GM19238 (cell line): ENCODE measurements around the gene SAMM50.
"Not testable (repeated sequence)": the region's sequence is repeated elsewhere in the genome, so short reads cannot be mapped to it uniquely, and the experiment has no call there.

Experiments
- DNase-seq: peaks from one replicate; pipeline ENCODE4 v3.0.0; 2011; ENCODE audit warnings: low spot score; ENCODE audit not compliant: insufficient read length

The SAMM50 gene

GRCh38 chr22:44000123-44000522 is 44.9 kb downstream of the SAMM50 start:
- no peak for DNase-seq

DNA sequence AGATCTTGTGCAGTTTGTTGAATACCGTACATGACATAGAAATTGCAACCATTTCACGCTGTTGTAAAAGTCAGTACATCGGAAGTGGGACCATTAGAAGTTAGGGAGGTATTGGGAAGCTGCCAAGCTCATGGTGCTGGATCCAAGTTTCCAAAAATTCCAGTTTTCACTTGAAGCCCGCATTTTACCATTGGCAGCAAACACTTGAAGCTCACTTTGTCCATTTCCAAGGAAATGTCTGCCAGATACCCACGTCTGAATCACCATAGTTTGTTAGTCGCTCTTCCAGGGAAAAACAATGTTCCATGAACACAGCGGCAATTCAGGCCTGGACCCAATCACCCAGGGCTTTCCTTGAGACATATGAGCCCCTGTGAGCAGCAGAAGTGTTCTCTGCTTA is 46.3 kb downstream of the SAMM50 start:
- no peak for DNase-seq

DNA sequence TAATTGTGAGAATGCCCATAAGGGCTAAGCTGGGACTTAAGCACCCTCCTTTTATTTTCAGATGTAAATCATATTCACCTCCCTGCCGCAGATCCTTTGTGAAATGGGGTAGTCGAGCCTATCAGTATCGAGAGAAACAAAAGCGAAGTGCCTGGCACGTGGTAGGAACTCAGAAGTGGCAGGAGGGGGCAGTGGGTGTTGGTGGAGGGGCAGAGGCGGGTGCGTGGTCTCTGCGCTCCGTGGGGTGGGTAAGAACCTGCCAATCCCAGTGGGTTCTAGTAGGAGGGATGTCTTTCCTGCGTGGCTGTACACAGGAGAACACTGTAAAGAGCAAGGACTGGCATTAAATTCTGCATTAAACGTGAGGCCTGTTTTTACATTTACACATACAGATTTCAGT is 47.1 kb downstream of the SAMM50 start:
- no peak for DNase-seq

DNA sequence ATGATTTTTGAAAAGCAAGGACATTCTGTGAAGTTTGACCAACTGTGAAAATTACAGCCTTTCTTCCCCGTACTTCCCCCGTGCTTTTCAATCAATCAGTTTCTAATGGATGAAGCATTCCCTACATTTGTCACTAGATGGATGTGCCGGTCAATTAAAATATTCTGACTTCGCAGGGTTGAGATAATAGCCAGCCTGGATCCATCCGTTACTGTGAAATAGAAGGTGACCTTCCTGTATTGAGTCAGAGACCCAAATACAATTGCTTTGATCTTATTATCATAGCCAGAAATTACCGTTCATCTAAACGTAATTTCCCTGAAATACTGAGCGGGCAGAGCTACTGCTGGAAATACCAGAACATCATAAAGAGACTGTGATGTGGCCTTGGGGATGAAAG is 47.8 kb downstream of the SAMM50 start:
- no peak for DNase-seq

DNA sequence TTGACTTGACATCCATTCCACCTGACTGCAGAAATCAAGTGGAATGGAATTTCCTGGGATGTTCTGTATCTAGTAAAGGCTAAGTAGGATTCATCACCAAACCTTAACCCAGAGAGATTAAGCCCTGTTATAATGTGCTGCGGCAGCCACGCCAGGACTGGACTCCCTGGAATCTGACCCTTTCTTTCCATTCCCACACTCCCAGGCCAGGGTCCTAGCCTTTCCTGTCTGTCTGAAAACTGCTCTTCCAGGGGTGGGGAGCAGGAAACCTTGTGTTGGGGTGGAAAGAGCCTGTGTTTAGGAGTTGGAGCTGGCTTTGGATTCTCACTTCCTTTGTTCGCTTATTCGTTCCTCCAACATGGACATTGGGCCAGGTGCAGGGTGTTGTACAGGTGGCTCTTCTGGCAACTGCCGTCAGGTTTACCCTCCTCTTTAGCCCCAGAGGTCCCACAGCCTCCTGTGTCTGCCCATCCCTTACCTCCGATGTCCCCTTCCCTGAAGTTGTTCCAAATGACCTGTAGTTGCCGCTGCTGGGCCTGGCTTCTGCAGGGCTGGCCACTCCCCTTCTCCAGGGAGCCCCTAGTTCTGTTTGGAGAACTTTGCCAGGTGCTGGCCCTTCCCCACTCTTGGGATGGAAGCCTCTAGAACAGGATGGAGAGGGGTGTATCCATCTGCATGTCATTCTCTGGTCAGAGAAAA is 48.3 kb downstream of the SAMM50 start:
- no peak for DNase-seq

DNA sequence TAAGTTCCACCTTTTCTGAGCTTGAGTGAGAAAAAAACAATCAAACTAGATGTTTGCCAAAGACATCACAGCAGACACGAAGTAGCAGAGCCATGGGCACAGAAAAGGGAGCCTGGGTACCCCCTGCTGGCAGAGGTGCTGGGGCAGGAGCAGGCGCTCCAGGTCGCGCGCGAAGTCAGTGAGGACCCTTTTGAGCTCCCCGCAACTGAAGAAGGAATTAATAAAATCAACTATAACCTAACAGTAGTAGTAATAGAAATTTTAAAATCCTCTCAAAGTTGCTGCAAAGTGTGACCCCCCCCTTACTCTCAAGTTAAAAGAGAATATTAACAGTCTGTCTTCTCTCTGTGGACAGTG is 48.8 kb downstream of the SAMM50 start:
- no peak for DNase-seq

GRCh38 chr22:44005524-44005923 is 50.3 kb downstream of the SAMM50 start:
- DNase-seq, result no peak

- no peak for DNase-seq
Observed at GRCh38 chr22:44012162-44012561, 56.9 kb downstream of the SAMM50 start.

DNA sequence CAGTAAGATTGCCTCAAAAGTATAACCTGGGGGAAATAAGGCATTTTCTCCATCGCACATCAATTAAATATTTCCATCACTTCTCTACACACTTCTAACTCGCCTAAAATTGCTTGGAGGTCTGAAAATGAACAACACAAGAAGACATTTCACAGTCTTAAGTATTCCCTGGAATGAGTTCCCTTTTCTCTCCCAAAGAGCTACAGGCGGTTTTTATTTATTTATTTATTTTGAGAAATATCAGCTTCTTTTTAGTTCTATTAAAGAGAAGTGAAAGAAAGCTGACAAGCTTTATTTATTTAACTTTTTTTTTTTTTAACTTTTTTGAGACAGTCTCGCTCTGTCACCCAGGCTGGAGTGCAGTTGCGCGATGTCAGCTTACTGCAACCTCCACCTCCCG is 57.3 kb downstream of the SAMM50 start:
- no peak for DNase-seq

GRCh38 chr22:44014241-44014640 is 59.0 kb downstream of the SAMM50 start:
- no peak for DNase-seq

GRCh38 chr22:44016586-44016985 is 61.3 kb downstream of the SAMM50 start:
- DNase-seq, result not testable (repeated sequence)

- no peak for DNase-seq
Observed at GRCh38 chr22:44018594-44018993, 63.4 kb downstream of the SAMM50 start.

DNA sequence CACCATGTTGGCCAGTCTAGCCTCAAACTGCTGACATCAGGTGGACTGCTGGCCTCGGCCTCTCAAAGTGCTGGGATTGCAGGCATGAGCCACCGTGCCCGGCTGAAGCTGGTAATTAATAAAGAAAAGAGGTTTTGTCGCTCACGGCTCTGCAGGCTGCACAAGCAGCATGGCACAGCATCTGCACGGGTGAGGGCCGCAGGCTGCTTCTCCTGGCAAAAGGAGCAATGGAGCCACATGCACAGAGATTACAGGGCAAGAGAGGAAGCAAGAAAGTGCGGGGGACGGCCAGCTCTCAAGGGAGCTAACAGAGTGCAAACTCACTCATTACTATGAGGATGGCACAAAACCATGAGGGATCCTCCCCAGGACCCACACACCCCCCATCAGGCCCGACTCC is 64.2 kb downstream of the SAMM50 start:
- DNase-seq, result no peak

GRCh38 chr22:44019846-44020245 is 64.6 kb downstream of the SAMM50 start:
- DNase-seq, result no peak

DNA sequence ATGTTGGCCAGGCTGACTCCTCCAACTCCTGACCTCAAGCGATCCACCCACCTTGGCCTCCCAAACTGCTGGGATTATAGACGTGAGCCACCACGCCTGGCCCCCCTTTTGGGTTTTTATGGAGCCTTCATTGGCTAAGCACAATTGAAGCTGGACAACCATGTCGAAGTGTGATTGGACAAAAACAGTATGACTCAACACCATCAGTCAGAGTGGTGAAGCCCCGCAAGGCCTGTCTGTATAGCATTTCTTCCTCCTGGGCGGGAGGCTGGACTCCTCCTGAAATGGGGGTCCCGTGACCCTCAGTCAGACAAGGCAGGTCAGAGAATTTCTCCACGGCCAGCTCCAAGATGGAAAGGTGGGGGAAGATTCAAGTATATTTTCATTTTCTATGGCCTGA is 65.7 kb downstream of the SAMM50 start:
- no peak for DNase-seq

GRCh38 chr22:44023404-44024287 is 68.4 kb downstream of the SAMM50 start:
- peak; percentile 67 for DNase-seq

DNA sequence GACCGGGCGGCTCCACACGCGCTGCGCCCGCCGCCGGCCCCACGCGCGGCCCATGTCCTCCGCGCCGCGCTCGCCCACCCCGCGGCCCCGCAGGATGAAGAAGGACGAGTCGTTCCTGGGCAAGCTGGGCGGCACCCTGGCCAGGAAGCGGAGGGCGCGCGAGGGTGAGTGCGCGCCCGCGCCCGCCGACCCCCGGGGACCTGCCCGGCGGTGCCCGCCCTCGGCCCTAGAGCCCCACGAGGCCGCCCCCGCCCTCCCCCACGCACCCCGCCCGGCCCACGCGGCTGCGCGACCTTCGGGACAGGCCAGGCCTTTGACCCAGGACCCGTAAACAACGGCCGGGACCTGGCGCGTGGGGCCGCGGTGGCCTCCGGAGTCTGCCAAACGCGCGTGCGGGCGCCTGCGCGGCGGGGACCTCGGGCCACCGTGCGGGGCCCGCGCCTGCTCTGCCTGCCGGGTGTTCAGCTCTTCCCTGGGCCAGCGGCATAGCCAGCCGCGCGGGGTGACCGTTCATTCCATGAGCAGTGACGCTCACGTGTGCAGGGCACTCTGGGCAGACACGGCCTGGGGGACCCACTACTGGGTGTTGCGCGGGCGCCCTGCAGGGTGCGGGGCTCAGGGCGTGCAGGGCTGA is 69.2 kb downstream of the SAMM50 start, which contains the start of gene PARVB:
TSS of gene PARVB (plus strand) at position 15 of the 634 bp plus-strand sequence. CDS start at position 53, 38 bp downstream.
- DNase-seq, result peak; percentile 48

DNA sequence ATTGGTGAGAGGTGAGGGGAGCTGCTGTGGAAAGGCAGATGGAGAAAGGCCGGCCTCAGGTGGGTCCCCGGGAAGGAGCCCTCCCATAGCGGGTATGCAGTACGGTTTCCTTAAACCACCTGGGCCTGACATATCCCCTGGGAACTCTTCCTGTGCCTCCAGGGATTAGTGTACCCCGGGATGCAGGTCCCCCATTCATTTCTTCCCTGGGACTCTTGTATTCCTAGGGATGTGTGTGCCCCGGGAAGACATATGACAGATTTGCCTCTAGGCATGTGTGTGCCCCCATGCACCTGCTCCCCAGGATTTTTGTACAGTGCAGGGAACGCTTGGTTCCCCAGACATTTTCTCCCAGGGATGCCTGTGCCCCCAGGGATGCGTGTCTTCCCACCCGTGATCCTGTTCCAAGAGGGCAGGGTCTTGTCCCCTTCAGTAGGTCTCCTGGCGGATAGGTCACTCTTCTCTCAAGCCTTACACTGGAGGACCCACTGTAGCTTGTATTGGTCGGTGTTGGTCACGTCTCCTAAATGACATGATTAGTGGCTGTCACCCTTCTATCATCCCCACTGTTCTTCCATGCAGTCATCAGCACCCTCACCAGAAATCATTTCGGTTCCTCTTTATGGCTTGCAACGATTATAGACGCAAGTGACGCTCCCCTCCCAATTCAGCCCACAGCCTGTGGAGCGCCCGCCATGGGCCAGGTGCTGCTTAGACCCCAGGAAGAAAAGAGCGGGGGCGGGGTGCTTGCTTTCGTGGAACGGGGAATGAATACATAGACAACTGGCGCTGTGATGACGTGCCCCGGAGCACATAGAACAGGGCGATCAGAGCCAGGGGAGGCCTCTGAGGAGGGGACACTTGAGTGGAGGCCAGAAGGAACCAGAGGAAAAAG is 70.2 kb downstream of the SAMM50 start:
- DNase-seq, result peak; percentile 83

DNA sequence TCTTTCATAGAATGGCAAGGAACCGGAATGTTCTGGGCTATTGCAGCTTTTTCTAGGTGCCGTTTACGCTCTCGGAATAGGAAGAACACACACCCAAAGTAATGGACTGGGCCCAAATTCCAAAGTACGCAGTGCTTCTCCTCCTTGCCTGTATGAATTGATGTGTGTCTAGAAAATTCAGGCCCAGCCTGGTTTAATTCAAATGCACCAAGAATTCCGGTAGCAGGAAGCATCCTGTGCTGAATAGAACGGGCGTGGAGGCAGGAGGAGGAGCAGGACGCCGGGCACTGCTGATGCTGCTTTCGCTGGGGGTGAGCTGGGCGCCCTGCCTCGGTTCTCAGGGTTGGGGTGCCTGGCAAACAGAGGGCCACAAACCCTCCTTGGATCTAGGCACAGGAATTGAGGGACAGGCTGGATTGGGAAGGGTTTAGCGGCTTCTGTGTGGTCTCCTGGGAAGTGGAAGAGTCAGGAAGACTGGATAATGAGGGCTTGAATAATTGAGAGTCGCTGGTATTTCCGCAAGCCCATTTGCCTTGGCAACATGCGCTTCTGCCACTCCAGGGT is 70.9 kb downstream of the SAMM50 start:
- no peak for DNase-seq

DNA sequence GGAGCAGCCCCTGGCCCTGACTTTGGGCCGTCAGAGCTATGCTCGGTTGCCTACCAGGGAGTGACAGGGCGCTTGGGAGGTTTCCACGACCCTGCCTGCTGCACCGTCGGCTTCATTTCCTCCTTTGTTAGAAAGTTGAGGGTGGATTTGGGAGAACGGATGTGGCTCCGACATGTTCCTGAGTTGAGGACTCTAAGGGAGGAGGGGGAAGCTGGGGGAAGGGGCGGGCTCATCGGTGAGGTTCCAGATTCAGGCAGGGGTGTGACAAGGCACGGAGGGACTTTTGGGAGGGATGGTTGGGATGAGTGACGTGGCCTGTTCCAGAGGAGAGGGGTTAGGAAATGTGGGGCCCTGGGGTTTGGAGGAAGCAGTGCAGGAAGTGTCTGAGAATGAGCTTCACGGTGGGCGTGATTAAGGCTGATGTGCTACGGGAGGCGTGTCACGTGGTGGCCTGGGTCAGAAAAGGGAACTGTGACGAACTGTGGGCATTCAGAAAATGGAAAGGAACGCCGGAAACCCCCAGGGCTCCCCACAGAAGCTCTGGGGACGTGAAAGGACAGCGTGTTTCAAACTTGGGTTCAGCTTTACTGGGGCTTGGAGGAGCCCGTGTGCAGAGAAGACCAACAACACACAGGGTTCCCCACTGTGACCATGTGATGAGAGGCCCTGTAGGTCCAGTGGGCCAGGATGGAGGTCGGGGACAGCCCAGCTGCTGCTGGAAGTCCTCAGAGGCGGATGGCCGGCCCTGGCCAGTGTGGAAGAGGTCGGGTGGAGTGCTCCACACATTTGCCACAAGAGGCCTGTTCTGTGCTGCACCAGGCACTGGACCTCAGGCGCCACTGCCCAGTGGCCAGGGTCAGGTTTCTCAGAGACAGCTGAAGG is 71.6 kb downstream of the SAMM50 start:
- DNase-seq, result peak; percentile 86
